Epithelial cell of esophagus (primary cell): ENCODE measurements around the gene FAAH.

Experiments
- DNase-seq: peaks from one replicate; pipeline ENCODE4 v3.0.0; 2010; ENCODE audit warnings: low read depth
- H3K4me3 ChIP-seq: 2 replicates; pipeline ENCODE4 v1.5.1; 2011; ENCODE audit warnings: mild to moderate bottlenecking, low read length, control low read depth
- CTCF ChIP-seq: IDR thresholded peaks from 2 replicates; pipeline ENCODE4 v1.5.1; 2011; ENCODE audit warnings: low read depth, mild to moderate bottlenecking, low read length, control low read depth, inconsistent platforms; ENCODE audit not compliant: insufficient read depth; ENCODE audit errors: missing control alignments

FAAH gene

GRCh38 chr1:46379996-46380395 is 14.1 kb upstream of the FAAH start:
- no peak overlapping the region for H3K4me3 ChIP-seq
- no peak for DNase-seq
- no peak for TF ChIP-seq CTCF

GRCh38 chr1:46380508-46380907 is 13.6 kb upstream of the FAAH start:
- no peak for TF ChIP-seq CTCF
- H3K4me3 ChIP-seq: no peak overlapping the region
- DNase-seq: no peak

- no peak for DNase-seq
- H3K4me3 ChIP-seq: no peak overlapping the region
- TF ChIP-seq CTCF: no peak
Observed at GRCh38 chr1:46393510-46393909, 607 bp upstream of the FAAH start.

- H3K4me3 ChIP-seq: peak overlapping the region; percentile 44
- no peak for DNase-seq
- no peak for TF ChIP-seq CTCF
Observed at GRCh38 chr1:46394872-46395465, 852 bp downstream of the FAAH start.

- no peak overlapping the region for H3K4me3 ChIP-seq
- peak; percentile 54 for DNase-seq
- no peak for TF ChIP-seq CTCF
Observed at GRCh38 chr1:46396441-46397398, 2.6 kb downstream of the FAAH start.

GRCh38 chr1:46399307-46399706 is 5.2 kb downstream of the FAAH start:
- no peak for TF ChIP-seq CTCF
- H3K4me3 ChIP-seq: no peak overlapping the region
- DNase-seq: no peak
